Activated T-cell treated with anti-CD3 and anti-CD28 coated beads, Interleukin-2, amount 50 U/mL, for 24 hours (primary cell): ENCODE data around the gene MAPKAP1.

ENCODE experiments used
- DNase-seq: peaks from one replicate; pipeline ENCODE4 v3.0.0-alpha.2; 2020
- H3K27ac Mint-ChIP-seq: 2 replicates; pipeline ENCODE4 v1.8.0; 2020; ENCODE audit warnings: mild to moderate bottlenecking, mixed read lengths
- H3K27me3 Mint-ChIP-seq: 2 replicates; pipeline ENCODE4 v1.8.0; 2020; ENCODE audit warnings: mixed read lengths
- H3K36me3 Mint-ChIP-seq: 2 replicates; pipeline ENCODE4 v1.8.0; 2020; ENCODE audit warnings: low read depth, mixed read lengths
- H3K4me1 Mint-ChIP-seq: 2 replicates; pipeline ENCODE4 v1.8.0; 2020; ENCODE audit warnings: low read depth, mixed read lengths
- H3K4me3 Mint-ChIP-seq: 2 replicates; pipeline ENCODE4 v1.8.0; 2020; ENCODE audit warnings: mild to moderate bottlenecking, moderate library complexity, mixed read lengths
- H3K9me3 Mint-ChIP-seq: 2 replicates; pipeline ENCODE4 v1.8.0; 2020; ENCODE audit warnings: mixed read lengths

Gene MAPKAP1

DNA sequence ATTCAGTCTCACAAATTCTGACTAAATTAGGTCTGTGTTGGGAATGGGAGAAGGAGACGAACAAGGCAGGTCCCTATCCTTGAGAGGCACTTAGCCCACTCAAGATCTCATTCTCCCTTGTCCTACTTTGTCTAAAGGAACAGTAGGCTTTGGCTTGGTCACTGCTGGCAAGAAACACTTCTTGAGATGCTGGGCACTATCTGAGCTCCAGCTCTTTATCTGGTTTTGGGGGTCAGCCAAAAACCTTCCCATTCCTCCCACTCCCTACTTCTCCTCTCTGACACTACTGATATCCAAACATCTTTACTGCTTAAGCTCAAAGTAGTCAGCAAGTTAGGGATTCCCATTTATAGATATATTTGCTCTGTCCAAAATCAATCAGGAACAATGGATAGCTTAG lies 155.2 kb downstream of the MAPKAP1 start:
- Mint-ChIP-seq H3K9me3 (no peaks in the 10 kb centered on the region), H3K4me3 (no peak overlapping the region), H3K27me3 (no peaks in the 10 kb centered on the region), H3K27ac (no peak overlapping the region), H3K36me3 (peaks cover 54% of the 10 kb centered on the region), H3K4me1 (no peaks in the 10 kb centered on the region)
- no peak for DNase-seq

DNA sequence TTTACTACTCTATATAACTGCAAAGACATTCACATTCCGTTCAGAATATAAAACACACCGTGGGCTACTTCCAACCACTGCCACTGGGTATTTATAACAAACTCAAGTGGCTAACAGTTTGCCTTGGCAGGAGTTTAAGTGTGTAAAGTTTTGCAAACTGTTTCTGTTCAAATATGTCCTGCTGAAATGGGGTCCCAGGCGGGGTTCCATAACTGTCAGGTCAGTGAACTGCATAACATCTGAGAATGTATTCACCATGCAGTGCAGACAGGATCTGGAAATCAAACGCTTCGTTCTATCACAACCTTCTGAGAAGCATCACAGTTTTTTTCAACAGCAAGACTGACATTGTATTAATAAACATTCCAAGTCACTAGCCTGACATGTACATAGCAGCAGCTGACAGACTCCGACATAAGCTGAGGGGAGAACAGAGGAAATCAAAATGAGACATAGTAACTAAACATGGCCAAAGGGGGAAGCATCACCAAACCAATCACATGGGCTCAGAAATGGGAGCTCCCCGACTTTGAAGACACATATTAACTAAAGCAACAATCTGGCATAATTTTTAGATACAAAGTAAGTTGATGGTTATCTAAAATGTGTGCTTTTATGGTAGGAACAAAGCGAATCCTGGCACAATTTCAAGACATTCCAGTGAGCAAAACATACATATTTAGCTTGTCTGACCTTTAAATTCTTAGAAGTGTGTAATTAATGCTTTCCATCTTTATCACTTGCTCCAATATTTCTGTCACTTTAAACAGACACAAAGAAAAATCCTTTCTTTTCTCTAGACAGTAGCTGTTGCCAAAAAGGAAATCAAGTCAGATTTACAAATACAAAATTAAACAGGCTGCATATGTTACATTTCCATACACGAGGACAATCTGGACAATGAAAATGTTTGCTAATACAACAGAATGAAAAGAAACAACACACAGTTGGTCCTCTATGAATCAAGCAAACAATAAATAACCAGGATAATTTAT lies 156.8 kb downstream of the MAPKAP1 start:
- no peaks in the 10 kb centered on the region for H3K27me3 Mint-ChIP-seq
- H3K36me3 Mint-ChIP-seq, result peaks cover 49% of the 10 kb centered on the region
- no peaks in the 10 kb centered on the region for H3K4me1 Mint-ChIP-seq
- H3K9me3 Mint-ChIP-seq, result no peaks in the 10 kb centered on the region
- H3K27ac Mint-ChIP-seq, result peak overlapping the region; percentile 7
- no peak overlapping the region for H3K4me3 Mint-ChIP-seq
- no peak for DNase-seq

DNA sequence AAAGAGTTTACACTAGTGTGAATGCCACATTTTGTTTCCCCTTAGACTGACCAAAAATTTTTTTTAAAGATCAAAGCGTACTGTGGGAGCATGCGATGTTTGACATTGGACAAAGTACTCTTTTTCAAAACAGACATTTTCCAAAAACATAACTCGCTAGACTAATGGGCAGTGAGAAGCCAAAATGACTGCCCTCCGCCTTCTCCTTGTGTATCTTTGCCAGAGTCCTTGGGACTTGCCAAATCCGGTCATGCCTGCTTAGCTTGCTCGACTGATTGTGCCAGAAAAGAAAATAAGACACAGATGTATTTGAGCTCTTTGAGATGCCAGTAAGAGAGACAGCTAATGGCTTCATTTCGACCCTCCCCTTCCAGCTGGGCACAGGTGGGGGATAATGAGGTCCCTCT lies 157.5 kb downstream of the MAPKAP1 start:
- peaks cover 48% of the 10 kb centered on the region for H3K36me3 Mint-ChIP-seq
- H3K27me3 Mint-ChIP-seq, result no peaks in the 10 kb centered on the region
- no peak overlapping the region for H3K4me3 Mint-ChIP-seq
- no peaks in the 10 kb centered on the region for H3K4me1 Mint-ChIP-seq
- no peaks in the 10 kb centered on the region for H3K9me3 Mint-ChIP-seq
- no peak overlapping the region for H3K27ac Mint-ChIP-seq
- DNase-seq, result no peak

DNA sequence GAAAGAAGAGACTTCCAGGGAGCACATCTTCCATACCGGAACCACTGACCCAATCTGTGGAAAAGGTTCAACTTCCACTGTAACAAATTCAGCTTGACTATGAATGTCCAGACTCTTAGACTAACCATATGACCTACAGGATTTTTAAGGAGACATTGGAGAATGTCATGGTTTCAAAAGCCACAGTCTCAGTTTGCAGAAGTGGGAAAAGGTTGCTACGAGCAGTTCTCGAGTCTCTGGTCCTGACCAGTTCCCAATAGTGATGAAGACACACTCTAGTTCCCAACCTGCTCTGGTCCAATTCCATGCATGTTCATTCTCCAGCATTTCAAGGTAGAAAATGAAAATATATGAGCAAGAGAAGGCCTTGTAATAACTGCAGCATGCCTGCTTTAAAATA lies 158.0 kb downstream of the MAPKAP1 start:
- H3K27ac Mint-ChIP-seq, result no peak overlapping the region
- no peaks in the 10 kb centered on the region for H3K4me1 Mint-ChIP-seq
- peaks cover 46% of the 10 kb centered on the region for H3K36me3 Mint-ChIP-seq
- no peaks in the 10 kb centered on the region for H3K9me3 Mint-ChIP-seq
- no peak overlapping the region for H3K4me3 Mint-ChIP-seq
- H3K27me3 Mint-ChIP-seq, result no peaks in the 10 kb centered on the region
- DNase-seq, result no peak

DNA sequence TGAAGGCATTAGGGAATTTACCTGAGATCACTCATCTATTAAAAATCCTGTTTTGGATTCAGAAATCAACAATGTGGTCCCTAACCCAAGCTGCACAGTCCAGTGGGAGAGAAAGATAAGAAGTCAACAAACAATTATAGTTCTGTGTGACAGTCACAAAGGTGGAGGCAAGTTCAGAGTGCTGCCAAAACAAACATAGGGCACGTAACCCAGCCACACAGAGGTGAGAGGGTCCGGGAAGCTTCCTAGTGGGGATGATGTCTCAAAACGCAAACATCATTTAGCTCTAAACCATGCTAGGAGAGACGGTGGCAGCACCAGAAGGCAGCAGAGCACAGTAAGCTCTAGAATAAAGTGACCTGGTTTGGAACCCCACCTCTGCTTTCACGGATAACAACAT lies 158.9 kb downstream of the MAPKAP1 start:
- H3K36me3 Mint-ChIP-seq, result peaks cover 46% of the 10 kb centered on the region

DNA sequence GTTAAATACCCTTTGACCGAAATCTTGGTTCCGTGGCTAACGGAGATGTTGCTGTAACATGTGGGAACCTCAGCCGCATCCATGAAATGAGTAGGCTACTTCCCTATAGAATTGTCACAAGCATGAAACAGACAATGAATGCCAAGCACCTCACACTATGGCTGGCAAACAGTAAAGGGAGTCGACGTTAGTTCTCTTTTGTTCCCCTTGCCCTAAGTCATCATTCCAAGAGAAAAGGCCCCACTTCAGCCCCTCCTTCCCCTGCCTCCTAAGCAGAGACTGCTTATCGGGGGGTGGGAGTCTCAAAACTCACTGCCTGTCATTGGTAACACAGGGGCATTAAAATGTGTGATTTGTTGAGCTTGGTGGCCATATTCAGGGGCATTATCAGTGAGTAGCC lies 159.6 kb downstream of the MAPKAP1 start:
- Mint-ChIP-seq H3K27me3 (no peaks in the 10 kb centered on the region), H3K36me3 (peaks cover 51% of the 10 kb centered on the region), H3K4me3 (no peak overlapping the region), H3K4me1 (no peaks in the 10 kb centered on the region), H3K27ac (no peak overlapping the region), H3K9me3 (no peaks in the 10 kb centered on the region)
- DNase-seq, result no peak

More for the DNA sequence above, 158.9 kb downstream of the MAPKAP1 start:
- H3K9me3 Mint-ChIP-seq, result no peaks in the 10 kb centered on the region
- no peaks in the 10 kb centered on the region for H3K27me3 Mint-ChIP-seq
- H3K27ac Mint-ChIP-seq, result no peak overlapping the region
- no peaks in the 10 kb centered on the region for H3K4me1 Mint-ChIP-seq
- H3K4me3 Mint-ChIP-seq, result no peak overlapping the region
- DNase-seq, result no peak

DNA sequence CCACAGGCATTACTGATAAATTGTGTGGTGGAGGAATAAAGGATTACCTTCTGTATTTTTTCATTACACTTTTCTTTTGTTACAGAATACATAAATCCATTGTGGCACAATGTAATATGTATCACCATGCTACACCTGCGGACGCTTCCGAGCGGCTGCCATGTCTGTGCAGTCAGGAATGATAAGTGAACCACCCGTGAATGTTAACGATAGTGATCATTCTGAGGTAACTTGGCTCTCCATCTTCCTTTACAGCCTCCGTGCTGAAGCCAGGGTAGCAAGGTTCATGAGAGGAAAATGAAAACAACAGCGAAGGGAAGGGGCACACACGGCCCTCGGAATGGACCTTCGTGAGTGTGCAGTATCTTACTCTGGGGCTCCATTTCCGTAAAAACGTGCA lies 161.2 kb downstream of the MAPKAP1 start:
- Mint-ChIP-seq H3K36me3 (peaks cover 62% of the 10 kb centered on the region), H3K4me1 (peaks cover 3% of the 10 kb centered on the region), H3K27me3 (no peaks in the 10 kb centered on the region), H3K4me3 (no peak overlapping the region), H3K9me3 (no peaks in the 10 kb centered on the region), H3K27ac (no peak overlapping the region)
- DNase-seq, result no peak

DNA sequence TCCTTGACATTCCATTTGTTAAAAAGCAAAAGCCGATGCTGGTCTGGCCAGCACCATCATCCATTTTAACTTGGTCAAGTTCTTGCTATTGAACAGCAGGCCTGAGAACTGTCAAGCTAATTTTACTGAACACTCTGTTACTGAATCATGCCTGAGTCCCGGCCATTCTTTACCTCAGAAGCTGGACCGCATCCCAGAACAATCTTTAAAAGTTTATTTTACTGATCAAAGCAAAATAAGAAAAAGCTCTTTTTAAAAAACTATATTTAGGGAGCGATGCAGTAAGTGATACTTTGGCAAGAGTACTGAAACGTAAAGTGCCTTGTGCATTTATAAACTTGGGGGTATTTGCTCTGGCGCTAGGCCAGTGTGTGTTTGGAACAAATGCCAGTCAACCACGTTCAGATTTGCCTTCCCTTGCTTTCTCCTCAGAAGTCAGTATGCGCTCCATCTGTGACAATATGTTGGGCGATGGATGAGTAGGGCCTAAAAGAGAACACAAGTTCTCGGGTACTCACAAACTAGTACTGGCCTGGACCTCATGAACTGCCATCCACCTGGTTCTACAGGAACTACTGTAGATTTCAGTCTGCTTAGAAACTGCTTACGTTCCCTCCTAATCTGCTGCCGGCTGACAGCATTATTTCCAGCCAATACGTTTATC lies 161.9 kb downstream of the MAPKAP1 start:
- Mint-ChIP-seq H3K4me3 (no peak overlapping the region), H3K9me3 (no peaks in the 10 kb centered on the region), H3K4me1 (peaks cover 10% of the 10 kb centered on the region), H3K27me3 (no peaks in the 10 kb centered on the region), H3K36me3 (peaks cover 64% of the 10 kb centered on the region), H3K27ac (no peak overlapping the region)
- DNase-seq, result no peak

DNA sequence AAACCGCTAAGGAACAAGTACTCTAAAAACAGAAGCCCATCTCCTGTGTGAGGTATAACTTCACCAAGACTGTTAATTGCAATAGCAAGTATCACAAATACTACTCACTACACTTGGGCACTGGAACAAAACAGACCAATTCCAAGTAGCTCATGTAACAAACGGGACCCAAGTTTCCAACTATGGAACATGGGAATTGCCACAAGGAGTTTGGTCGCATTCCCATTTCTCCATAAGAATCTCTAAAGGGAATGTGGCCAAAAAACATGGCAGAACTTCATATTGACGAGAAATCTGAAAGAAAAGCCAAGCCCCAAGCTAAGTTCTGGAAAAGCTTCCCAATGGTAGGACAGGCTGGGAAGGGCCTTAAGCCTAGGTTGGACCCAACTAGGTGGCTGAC lies 162.5 kb downstream of the MAPKAP1 start:
- peaks cover 10% of the 10 kb centered on the region for H3K4me1 Mint-ChIP-seq
- H3K27me3 Mint-ChIP-seq, result no peaks in the 10 kb centered on the region
- H3K9me3 Mint-ChIP-seq, result no peaks in the 10 kb centered on the region
- no peak for DNase-seq
- H3K36me3 Mint-ChIP-seq, result peaks cover 60% of the 10 kb centered on the region
- H3K4me3 Mint-ChIP-seq, result no peak overlapping the region
- no peak overlapping the region for H3K27ac Mint-ChIP-seq

DNA sequence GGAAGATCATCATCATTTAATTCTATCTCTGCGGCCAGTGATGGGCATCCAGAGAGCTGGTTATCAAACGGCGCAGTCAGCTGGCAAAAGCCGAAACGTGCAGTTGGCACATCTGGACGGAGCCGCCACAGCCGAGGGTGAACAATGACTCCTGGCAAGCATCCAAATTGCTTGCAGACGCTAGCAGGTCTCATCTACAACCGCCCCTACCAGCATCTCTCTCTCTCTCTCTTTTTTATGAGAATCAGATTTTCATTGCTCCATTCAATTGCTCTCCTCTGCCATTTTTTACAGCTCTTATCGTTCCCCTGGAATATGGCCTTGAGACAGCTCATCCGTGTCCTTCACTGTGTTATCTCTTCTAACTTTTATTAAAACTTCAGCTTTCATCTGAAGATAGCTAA lies 165.2 kb downstream of the MAPKAP1 start:
- no peak for DNase-seq
- Mint-ChIP-seq H3K27ac (no peak overlapping the region), H3K4me3 (no peak overlapping the region), H3K36me3 (peaks cover 65% of the 10 kb centered on the region), H3K27me3 (no peaks in the 10 kb centered on the region), H3K4me1 (peaks cover 10% of the 10 kb centered on the region), H3K9me3 (no peaks in the 10 kb centered on the region)

DNA sequence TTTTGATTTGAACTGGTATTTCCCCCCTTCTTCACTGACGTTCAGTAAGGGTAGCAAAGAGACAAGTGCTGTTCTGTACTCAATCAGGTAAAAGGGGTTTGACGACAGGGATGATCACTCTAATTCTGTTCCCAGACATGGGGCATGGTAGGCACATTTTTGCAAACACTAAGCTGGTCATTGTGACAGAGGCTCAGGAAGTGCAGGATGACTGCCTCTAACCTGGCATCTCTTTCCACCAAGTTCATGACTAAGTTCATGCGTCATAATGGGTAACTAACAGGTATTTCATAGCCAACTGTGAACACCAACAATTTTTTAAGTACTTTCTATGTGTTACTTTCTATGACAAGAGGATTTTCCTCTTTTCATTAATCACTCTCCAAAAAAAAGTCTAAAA lies 166.5 kb downstream of the MAPKAP1 start:
- H3K9me3 Mint-ChIP-seq, result no peaks in the 10 kb centered on the region
- H3K4me1 Mint-ChIP-seq, result peaks cover 10% of the 10 kb centered on the region
- H3K27ac Mint-ChIP-seq, result peak overlapping the region; percentile 68
- no peaks in the 10 kb centered on the region for H3K27me3 Mint-ChIP-seq
- no peak overlapping the region for H3K4me3 Mint-ChIP-seq
- peaks cover 59% of the 10 kb centered on the region for H3K36me3 Mint-ChIP-seq
- no peak for DNase-seq

DNA sequence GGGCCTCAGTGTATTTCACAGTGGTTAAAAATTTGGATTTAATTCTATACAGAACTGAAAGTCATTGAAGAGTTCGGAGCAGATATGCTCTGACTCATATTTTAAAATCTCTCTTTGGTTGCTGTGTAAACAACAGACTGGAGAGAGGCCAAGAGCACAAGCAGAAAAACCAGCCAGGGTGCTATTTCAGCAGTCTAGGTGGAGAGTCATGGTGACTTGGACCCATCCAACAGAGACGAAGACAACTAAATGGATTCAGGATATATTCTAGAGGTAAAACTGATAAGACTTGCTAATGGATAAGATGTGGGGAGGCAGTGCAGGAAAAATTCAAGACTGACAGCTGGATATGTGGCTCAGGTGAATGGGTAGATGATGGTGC lies 168.9 kb downstream of the MAPKAP1 start:
- no peak overlapping the region for H3K27ac Mint-ChIP-seq
- no peaks in the 10 kb centered on the region for H3K27me3 Mint-ChIP-seq
- DNase-seq, result no peak
- H3K4me1 Mint-ChIP-seq, result peaks cover 10% of the 10 kb centered on the region
- H3K36me3 Mint-ChIP-seq, result peaks cover 56% of the 10 kb centered on the region
- no peak overlapping the region for H3K4me3 Mint-ChIP-seq
- H3K9me3 Mint-ChIP-seq, result no peaks in the 10 kb centered on the region

DNA sequence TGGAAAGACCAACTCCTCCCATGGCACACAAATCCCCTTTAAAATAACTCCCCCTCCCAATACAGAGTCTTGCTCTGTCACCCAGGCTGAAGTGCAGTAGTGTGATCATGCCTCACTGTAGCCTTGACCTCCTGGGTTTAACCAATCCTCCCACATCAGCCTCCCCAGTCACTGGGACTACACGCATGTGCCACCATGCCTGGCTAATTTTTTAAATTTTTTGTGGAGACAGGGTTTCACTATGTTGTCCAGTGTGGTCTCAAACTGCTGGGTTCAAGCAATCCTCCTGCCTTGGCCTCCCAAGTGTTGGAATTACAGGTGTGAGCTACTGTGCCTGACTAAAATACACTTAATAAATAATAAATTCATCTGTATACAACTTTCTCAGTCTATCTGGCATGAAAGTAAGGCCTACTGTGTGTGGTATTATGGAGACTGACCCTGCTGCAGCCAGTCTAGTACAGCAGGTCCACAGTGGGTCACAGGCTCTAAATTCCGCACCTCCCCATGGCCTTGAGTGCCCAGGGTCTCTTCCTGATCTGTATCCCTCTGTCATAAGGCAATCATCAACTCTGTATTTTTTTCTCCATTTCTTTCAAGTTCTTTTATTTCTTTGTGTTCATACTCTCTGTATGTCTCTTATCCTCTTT lies 169.4 kb downstream of the MAPKAP1 start:
- DNase-seq, result no peak
- Mint-ChIP-seq H3K36me3 (peaks cover 55% of the 10 kb centered on the region), H3K9me3 (no peaks in the 10 kb centered on the region), H3K4me3 (no peak overlapping the region), H3K4me1 (peaks cover 10% of the 10 kb centered on the region), H3K27me3 (no peaks in the 10 kb centered on the region), H3K27ac (no peak overlapping the region)

DNA sequence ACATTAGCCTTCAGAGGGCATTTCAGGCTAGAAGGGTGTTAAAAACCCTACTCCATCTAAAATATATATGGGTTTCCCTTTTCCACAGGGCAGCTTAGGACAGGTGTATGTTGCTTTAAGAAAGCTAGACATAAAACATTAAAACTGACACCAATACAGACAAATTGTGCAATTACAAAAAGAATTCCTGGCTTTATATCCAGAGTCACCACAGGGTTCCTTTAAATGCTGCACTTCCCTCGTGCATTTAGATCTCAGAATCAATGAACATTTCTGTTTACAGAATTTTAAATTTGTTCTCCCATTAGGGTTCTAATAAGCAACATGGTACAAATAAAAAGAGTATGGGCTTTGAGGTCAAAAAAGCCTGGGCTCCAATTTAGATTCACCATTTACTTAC lies 170.2 kb downstream of the MAPKAP1 start:
- H3K4me1 Mint-ChIP-seq, result peaks cover 16% of the 10 kb centered on the region
- no peak overlapping the region for H3K4me3 Mint-ChIP-seq
- H3K36me3 Mint-ChIP-seq, result peaks cover 53% of the 10 kb centered on the region
- no peaks in the 10 kb centered on the region for H3K9me3 Mint-ChIP-seq
- H3K27me3 Mint-ChIP-seq, result no peaks in the 10 kb centered on the region
- no peak for DNase-seq
- H3K27ac Mint-ChIP-seq, result no peak overlapping the region
